GM19395 (cell line): ENCODE measurements around the gene GCA.

Source experiments
- ATAC-seq: cut with Tn5 transposase; IDR thresholded peaks from one replicate; pipeline ENCODE4 v1.9.1; 2021; ENCODE audit warnings: mild to moderate bottlenecking, moderate library complexity; ENCODE audit not compliant: unreplicated experiment

Gene GCA

DNA sequence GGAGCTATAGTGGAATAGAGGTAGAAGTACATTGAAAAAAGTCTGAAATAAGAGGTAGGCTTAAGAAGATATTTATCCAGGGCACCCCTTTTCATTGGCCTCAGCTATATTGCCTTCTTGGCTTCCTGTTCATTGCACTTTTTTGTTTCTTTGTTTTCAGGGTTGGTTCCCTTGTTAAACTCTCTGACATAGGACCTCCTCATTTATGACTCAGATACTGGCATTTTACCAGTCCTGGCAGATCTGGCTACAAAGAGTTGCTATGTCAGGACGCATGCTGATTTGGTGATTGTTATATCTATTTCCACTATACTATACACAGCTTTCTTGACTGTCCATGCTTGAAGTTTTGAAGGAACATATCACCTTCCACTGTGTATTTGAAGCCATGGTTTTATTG is 60.0 kb downstream of the GCA start:
- ATAC-seq: no peak
